NT2/D1 (cell line): ENCODE measurements around the gene SLX4IP.

ENCODE experiments used
- SUZ12 ChIP-seq: IDR thresholded peaks from 2 replicates; pipeline ENCODE4 v1.6.1; 2011; ENCODE audit not compliant: insufficient read length, insufficient read depth; ENCODE audit errors: extremely low read depth
- YY1 ChIP-seq: IDR thresholded peaks from 2 replicates; pipeline ENCODE4 v1.6.1; 2011; ENCODE audit not compliant: insufficient read length, insufficient read depth

DNA sequence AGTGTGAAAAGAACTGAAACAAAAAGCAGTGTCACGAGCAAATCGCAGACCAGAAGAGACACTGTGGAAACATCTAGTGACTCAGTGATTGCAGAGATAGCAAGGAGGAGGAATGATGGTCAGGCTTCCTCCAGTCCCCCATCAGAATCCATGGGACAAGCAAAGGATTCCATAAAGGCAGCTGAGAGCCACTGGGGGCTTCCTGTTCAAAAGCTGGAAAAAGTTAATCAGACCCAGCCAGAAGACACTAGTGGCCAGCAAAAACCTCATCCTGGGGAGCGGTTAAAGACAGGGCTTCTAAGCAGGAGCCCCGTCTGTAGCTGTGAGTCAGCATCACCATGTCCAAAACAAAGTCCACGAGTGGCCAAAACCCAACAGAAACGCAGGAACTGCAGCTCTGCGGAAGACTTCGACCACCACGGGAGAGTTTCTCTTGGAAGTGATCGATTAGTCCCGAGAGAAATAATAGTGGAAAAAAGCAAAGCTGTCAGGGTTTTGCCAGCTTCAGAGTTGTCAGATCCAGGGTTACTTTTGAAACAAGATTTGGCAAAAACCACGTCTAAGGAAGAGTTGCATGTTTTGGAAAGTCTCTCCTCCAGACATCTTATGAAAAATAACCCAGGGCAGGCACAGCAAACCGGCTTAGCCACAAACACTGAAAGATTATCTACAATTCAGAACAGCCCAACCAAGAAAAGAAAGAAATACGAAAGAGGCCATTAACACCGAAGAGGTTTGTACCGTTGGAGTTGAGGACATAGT is 187.7 kb downstream of the SLX4IP start:
- TF ChIP-seq YY1 (no peak), SUZ12 (no peak)
